Measurements from ENCODE around the gene S1PR1. TPM values are rescaled to one million over a fixed set of nuclear protein-coding genes. Genes with fewer than 3 reads are reported as not detected.

The S1PR1 gene
- total and polyA plus RNA-seq, 2 donors, result 17.1 to 45.6 TPM

GRCh38 chr1:101240041-101240430 lies 3.2 kb downstream of the S1PR1 start:
- Histone ChIP-seq H3K36me3 (ENCODE audit: control insufficient read depth in 2 of 2, insufficient read depth in 2 of 2, low read length in 1 of 2) (peaks cover 7 to 17% of the 10 kb centered on the region in 2 donors), H3K4me3 (ENCODE audit: low read length in 2 of 2) (no peak overlapping the region), H3K27ac (ENCODE audit: low read depth in 1 of 2, low read length in 1 of 2) (no peak overlapping the region), H3K27me3 (ENCODE audit: control insufficient read depth in 2 of 2, insufficient read depth in 1 of 2, low read length in 1 of 2) (peaks cover 0 to 25% of the 10 kb centered on the region in 2 donors), H3K9me3 (ENCODE audit: control insufficient read depth in 2 of 2, insufficient read depth in 1 of 2, low read length in 1 of 2) (peaks cover 0 to 1% of the 10 kb centered on the region in 2 donors), H3K4me1 (ENCODE audit: control insufficient read depth in 2 of 2, insufficient read depth in 2 of 2, low read length in 2 of 2) (peaks cover 8 to 38% of the 10 kb centered on the region in 2 donors)
- no peak for DNase-seq (ENCODE audit: low read depth in 6 of 9, low spot score in 9 of 9)
- 93% methylated on average over 10 of the region's 10 CpGs for WGBS

GRCh38 chr1:101241485-101242225 lies 4.8 kb downstream of the S1PR1 start:
- no peak for DNase-seq (ENCODE audit: low read depth in 6 of 9, low spot score in 9 of 9)
- Histone ChIP-seq H3K4me3 (ENCODE audit: low read length in 2 of 2) (no peak overlapping the region), H3K36me3 (ENCODE audit: control insufficient read depth in 2 of 2, insufficient read depth in 2 of 2, low read length in 1 of 2) (peaks cover 7 to 17% of the 10 kb centered on the region in 2 donors), H3K27me3 (ENCODE audit: control insufficient read depth in 2 of 2, insufficient read depth in 1 of 2, low read length in 1 of 2) (peaks cover 0 to 14% of the 10 kb centered on the region in 2 donors), H3K9me3 (ENCODE audit: control insufficient read depth in 2 of 2, insufficient read depth in 1 of 2, low read length in 1 of 2) (peaks cover 0 to 1% of the 10 kb centered on the region in 2 donors), H3K27ac (ENCODE audit: low read depth in 1 of 2, low read length in 1 of 2) (no peak overlapping the region), H3K4me1 (ENCODE audit: control insufficient read depth in 2 of 2, insufficient read depth in 2 of 2, low read length in 2 of 2) (peaks cover 8 to 24% of the 10 kb centered on the region in 2 donors)

GRCh38 chr1:101242324-101243050 lies 5.7 kb downstream of the S1PR1 start:
- H3K36me3 ChIP-seq (ENCODE audit: control insufficient read depth in 2 of 2, insufficient read depth in 2 of 2, low read length in 1 of 2), result peaks cover 7 to 17% of the 10 kb centered on the region in 2 donors
- H3K4me3 ChIP-seq (ENCODE audit: low read length in 2 of 2), result no peak overlapping the region
- H3K27me3 ChIP-seq (ENCODE audit: control insufficient read depth in 2 of 2, insufficient read depth in 1 of 2, low read length in 1 of 2), result peaks cover 0 to 6% of the 10 kb centered on the region in 2 donors
- H3K4me1 ChIP-seq (ENCODE audit: control insufficient read depth in 2 of 2, insufficient read depth in 2 of 2, low read length in 2 of 2), result peaks cover 4 to 17% of the 10 kb centered on the region in 2 donors
- H3K9me3 ChIP-seq (ENCODE audit: control insufficient read depth in 2 of 2, insufficient read depth in 1 of 2, low read length in 1 of 2), result no peaks in the 10 kb centered on the region
- no peak for DNase-seq (ENCODE audit: low read depth in 6 of 9, low spot score in 9 of 9)
- WGBS, result 98% methylated on average over 2 of the region's 2 CpGs
- H3K27ac ChIP-seq (ENCODE audit: low read depth in 1 of 2, low read length in 1 of 2), result no peak overlapping the region

- Histone ChIP-seq H3K27ac (ENCODE audit: low read depth in 1 of 2, low read length in 1 of 2) (no peak overlapping the region), H3K9me3 (ENCODE audit: control insufficient read depth in 2 of 2, insufficient read depth in 1 of 2, low read length in 1 of 2) (no peaks in the 10 kb centered on the region), H3K4me3 (ENCODE audit: low read length in 2 of 2) (no peak overlapping the region), H3K36me3 (ENCODE audit: control insufficient read depth in 2 of 2, insufficient read depth in 2 of 2, low read length in 1 of 2) (peaks cover 7 to 17% of the 10 kb centered on the region in 2 donors), H3K4me1 (ENCODE audit: control insufficient read depth in 2 of 2, insufficient read depth in 2 of 2, low read length in 2 of 2) (peaks cover 0 to 10% of the 10 kb centered on the region in 2 donors), H3K27me3 (ENCODE audit: control insufficient read depth in 2 of 2, insufficient read depth in 1 of 2, low read length in 1 of 2) (no peaks in the 10 kb centered on the region)
- no peak for DNase-seq (ENCODE audit: low read depth in 6 of 9, low spot score in 9 of 9)
- 66% methylated on average over 3 of the region's 3 CpGs for WGBS
Measured at GRCh38 chr1:101243751-101244150, 6.9 kb downstream of the S1PR1 start.

- H3K4me1 ChIP-seq (ENCODE audit: control insufficient read depth in 2 of 2, insufficient read depth in 2 of 2, low read length in 2 of 2), result peaks cover 0 to 3% of the 10 kb centered on the region in 2 donors
Measured at GRCh38 chr1:101244842-101245241, 8.0 kb downstream of the S1PR1 start.

GRCh38 chr1:101245246-101245927 lies 8.6 kb downstream of the S1PR1 start:
- H3K27ac ChIP-seq (ENCODE audit: low read depth in 1 of 2, low read length in 1 of 2), result no peak overlapping the region
- H3K4me3 ChIP-seq (ENCODE audit: low read length in 2 of 2), result no peak overlapping the region
- DNase-seq (ENCODE audit: low read depth in 6 of 9, low spot score in 9 of 9), result no peak
- peaks cover 0 to 3% of the 10 kb centered on the region in 2 donors for H3K4me1 ChIP-seq (ENCODE audit: control insufficient read depth in 2 of 2, insufficient read depth in 2 of 2, low read length in 2 of 2)
- H3K36me3 ChIP-seq (ENCODE audit: control insufficient read depth in 2 of 2, insufficient read depth in 2 of 2, low read length in 1 of 2), result peaks cover 0 to 5% of the 10 kb centered on the region in 2 donors
- no peaks in the 10 kb centered on the region for H3K27me3 ChIP-seq (ENCODE audit: control insufficient read depth in 2 of 2, insufficient read depth in 1 of 2, low read length in 1 of 2)
- WGBS, result 94% methylated on average over 2 of the region's 2 CpGs
- no peaks in the 10 kb centered on the region for H3K9me3 ChIP-seq (ENCODE audit: control insufficient read depth in 2 of 2, insufficient read depth in 1 of 2, low read length in 1 of 2)

More at GRCh38 chr1:101244842-101245241, 8.0 kb downstream of the S1PR1 start:
- no peak overlapping the region for H3K4me3 ChIP-seq (ENCODE audit: low read length in 2 of 2)
- DNase-seq (ENCODE audit: low read depth in 6 of 9, low spot score in 9 of 9), result no peak
- no peaks in the 10 kb centered on the region for H3K9me3 ChIP-seq (ENCODE audit: control insufficient read depth in 2 of 2, insufficient read depth in 1 of 2, low read length in 1 of 2)
- H3K27me3 ChIP-seq (ENCODE audit: control insufficient read depth in 2 of 2, insufficient read depth in 1 of 2, low read length in 1 of 2), result no peaks in the 10 kb centered on the region
- H3K27ac ChIP-seq (ENCODE audit: low read depth in 1 of 2, low read length in 1 of 2), result no peak overlapping the region
- peaks cover 0 to 6% of the 10 kb centered on the region in 2 donors for H3K36me3 ChIP-seq (ENCODE audit: control insufficient read depth in 2 of 2, insufficient read depth in 2 of 2, low read length in 1 of 2)
- WGBS, result 96% methylated on average over 5 of the region's 5 CpGs

- H3K4me3 ChIP-seq (ENCODE audit: low read length in 2 of 2), result no peak overlapping the region
- no peaks in the 10 kb centered on the region for H3K9me3 ChIP-seq (ENCODE audit: control insufficient read depth in 2 of 2, insufficient read depth in 1 of 2, low read length in 1 of 2)
- no peaks in the 10 kb centered on the region for H3K27me3 ChIP-seq (ENCODE audit: control insufficient read depth in 2 of 2, insufficient read depth in 1 of 2, low read length in 1 of 2)
- no peaks in the 10 kb centered on the region for H3K36me3 ChIP-seq (ENCODE audit: control insufficient read depth in 2 of 2, insufficient read depth in 2 of 2, low read length in 1 of 2)
- no peak for DNase-seq (ENCODE audit: low read depth in 6 of 9, low spot score in 9 of 9)
- no peak overlapping the region for H3K27ac ChIP-seq (ENCODE audit: low read depth in 1 of 2, low read length in 1 of 2)
- peaks cover 0 to 3% of the 10 kb centered on the region in 2 donors for H3K4me1 ChIP-seq (ENCODE audit: control insufficient read depth in 2 of 2, insufficient read depth in 2 of 2, low read length in 2 of 2)
- WGBS, result 54% methylated on average over 6 of the region's 6 CpGs
Measured at GRCh38 chr1:101247404-101248287, 10.8 kb downstream of the S1PR1 start.

GRCh38 chr1:101250222-101250621 lies 13.4 kb downstream of the S1PR1 start:
- no peak for DNase-seq (ENCODE audit: low read depth in 6 of 9, low spot score in 9 of 9)
- Histone ChIP-seq H3K9me3 (ENCODE audit: control insufficient read depth in 2 of 2, insufficient read depth in 1 of 2, low read length in 1 of 2) (no peaks in the 10 kb centered on the region), H3K4me3 (ENCODE audit: low read length in 2 of 2) (no peak overlapping the region), H3K27ac (ENCODE audit: low read depth in 1 of 2, low read length in 1 of 2) (no peak overlapping the region), H3K4me1 (ENCODE audit: control insufficient read depth in 2 of 2, insufficient read depth in 2 of 2, low read length in 2 of 2) (peaks cover 0 to 3% of the 10 kb centered on the region in 2 donors), H3K27me3 (ENCODE audit: control insufficient read depth in 2 of 2, insufficient read depth in 1 of 2, low read length in 1 of 2) (no peaks in the 10 kb centered on the region), H3K36me3 (ENCODE audit: control insufficient read depth in 2 of 2, insufficient read depth in 2 of 2, low read length in 1 of 2) (no peaks in the 10 kb centered on the region)
- 93% methylated on average over 3 of the region's 3 CpGs for WGBS
